Motor neuron (in vitro differentiated cells): ENCODE data around the gene C14orf180. TPM values are rescaled to one million over a fixed set of nuclear protein-coding genes. Genes with fewer than 3 reads are reported as not detected.

Source experiments
- ATAC-seq, 8 experiments: fragments of 200-7000 bp; cut with Tn5 transposase; replicated peaks in 6 of 8; 2 replicates each; pipeline ENCODE4 v1.8.0; 2021; ENCODE audit warnings: mild to moderate bottlenecking in 8 of 8, moderate library complexity in 8 of 8
- H3K27ac ChIP-seq, 2 donors: fragments of 250-450 bp; sonication (Bioruptor Pico); 2 replicates each; pipeline ENCODE4 v1.9.0; 2021; ENCODE audit warnings: antibody characterized with exemption in 2 of 2, mild to moderate bottlenecking in 2 of 2, moderate library complexity in 1 of 2
- H3K4me1 ChIP-seq, 2 donors: fragments of 250-450 bp; sonication (Bioruptor Pico); replicated peaks in 1 of 2; 2 replicates each; pipeline ENCODE4 v1.6.1; 2021; ENCODE audit warnings: antibody characterized with exemption in 2 of 2, mild to moderate bottlenecking in 2 of 2, moderate library complexity in 1 of 2
- H3K4me3 ChIP-seq, 5 donors: fragments of 250-450 bp; sonication (Bioruptor Pico); 2 replicates each; pipeline ENCODE4 v1.9.0; 2021; ENCODE audit warnings: antibody characterized with exemption in 5 of 5, mild to moderate bottlenecking in 5 of 5, moderate library complexity in 4 of 5
- WGBS, 10 experiments: fragments of 450-650 bp; shearing (Covaris generic); methylation state at CpG; one replicate each; pipeline ENCODE4 v1.0.0; 2022; 5-methylcytosine and 5-hydroxymethylcytosine counted together
- in situ Hi-C, 9 experiments: fragments of 400-800 bp; cut with MboI; loops; one replicate each; pipeline ENCODE4 v1.15.0; 2021; ENCODE audit warnings: low sequenced_read_pairs in 9 of 9, low pct_unique_long_range_greater_than_20kb in 2 of 9; ENCODE audit not compliant: unreplicated experiment in 9 of 9
- total RNA-seq, 8 experiments: library from RNA; unstranded; fragments of 300-600 nt; gene quantifications; 2 replicates each; pipeline versions ENCODE4 v1.2.3 to v1.2.4, GENCODE V29; 2022

The C14orf180 gene
- total RNA-seq, 8 experiments from 2014 or later: 0.04 to 0.71 (median 0.35) TPM; not detected in 2

DNA sequence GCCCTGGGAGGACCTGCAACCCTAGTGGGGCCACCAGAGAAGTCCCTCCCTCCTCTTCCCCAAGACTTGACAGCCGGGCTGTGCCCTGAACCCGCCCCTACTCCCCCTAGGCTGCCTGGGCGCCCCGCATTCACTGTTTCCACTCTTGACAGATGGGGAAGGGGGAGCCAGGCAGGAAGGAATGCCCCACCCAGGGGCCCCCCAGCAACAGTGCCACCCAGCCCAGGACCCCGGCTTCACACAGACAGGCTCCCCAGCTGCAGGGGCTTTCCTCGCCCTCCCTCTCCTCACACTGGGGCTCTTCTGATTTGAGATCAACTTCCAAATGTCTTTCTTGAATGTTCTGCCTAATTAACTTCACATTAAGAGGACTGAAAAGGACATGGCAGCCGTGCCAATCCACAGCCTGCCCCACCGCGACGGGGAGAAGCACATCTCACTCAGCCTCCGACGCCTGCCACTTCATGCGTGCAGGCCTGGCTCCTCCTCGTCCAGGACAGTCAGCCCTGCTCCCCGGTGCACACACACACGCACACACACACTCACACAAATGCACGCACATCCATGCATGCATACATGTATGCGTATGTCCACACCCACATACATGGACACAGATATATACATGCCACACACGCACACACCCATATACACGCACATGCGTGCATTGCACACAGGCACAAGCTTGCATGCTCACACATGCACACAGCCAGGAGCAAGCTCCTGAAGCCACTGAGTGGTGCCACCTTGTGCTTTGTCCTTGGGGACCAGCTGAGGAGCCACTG, 19.6 kb upstream of the C14orf180 start:
- in situ Hi-C loops: loop anchor here in 2 of 9 experiments (25.0 kb wide), 1 partner anchor 423 kb away; the partner anchor contains the start of gene KIF26A (in 2 of the 2)
- H3K27ac ChIP-seq: no peak overlapping the region
- ATAC-seq: no peak
- 39 to 88% (median 64%) methylated on average over 2 to 13 of the region's 21 CpGs; no CpG with 5 or more reads in 6 of the 10 experiments for WGBS, 10 experiments
- H3K4me1 ChIP-seq: peaks cover 44 to 64% of the 10 kb centered on the region in 2 donors
- H3K4me3 ChIP-seq: no peak overlapping the region

DNA sequence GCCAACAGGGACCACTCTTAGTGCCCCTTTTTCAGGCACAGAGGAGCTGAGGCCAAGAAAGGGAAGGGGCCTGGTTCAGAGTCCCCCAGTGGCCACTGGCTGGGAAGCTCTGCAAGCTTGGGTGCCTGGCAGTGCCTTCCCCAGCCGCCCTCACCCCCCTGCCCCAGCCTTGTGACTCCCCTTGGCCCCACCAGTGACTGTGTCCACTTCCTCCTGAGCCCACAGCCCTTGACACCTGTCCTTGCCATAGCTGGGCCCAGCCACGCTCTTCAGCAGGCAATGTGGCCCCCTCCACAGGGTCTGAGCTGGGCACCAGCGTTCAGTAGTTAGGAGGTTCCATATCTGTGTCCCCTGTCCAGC, 19.0 kb upstream of the C14orf180 start:
- in situ Hi-C loops: loop anchor here in 2 of 9 experiments (25.0 kb wide), 1 partner anchor 423 kb away; the partner anchor contains the start of gene KIF26A (in 2 of the 2)
- no CpG with 5 or more reads among the region's 3 CpGs for WGBS, 10 experiments

DNA sequence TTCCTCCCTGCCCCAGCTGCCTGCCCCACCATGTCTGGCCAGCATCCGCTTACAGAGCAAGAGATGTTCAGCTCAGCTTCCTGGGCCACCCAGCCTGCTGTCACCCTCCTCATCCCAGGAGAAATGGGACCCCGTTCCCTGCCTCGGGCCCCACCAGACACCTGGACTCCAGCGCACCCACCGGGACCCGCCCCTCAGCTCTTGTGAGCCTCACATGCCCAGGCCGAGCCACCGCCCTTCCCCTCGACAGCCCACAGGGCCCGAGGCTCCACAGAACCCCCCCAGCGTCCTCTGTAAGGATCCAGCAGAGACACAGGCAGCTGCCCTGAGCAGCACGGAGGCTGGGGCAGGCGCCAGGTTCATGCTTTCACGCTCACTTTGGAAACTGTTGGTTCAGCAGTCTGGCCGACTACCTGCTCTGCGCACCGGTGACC, 18.4 kb upstream of the C14orf180 start:
- peaks cover 44 to 55% of the 10 kb centered on the region in 2 donors for H3K4me1 ChIP-seq
- WGBS, 10 experiments: 0 to 72% (median 40%) methylated on average over 1 to 5 of the region's 17 CpGs; no CpG with 5 or more reads in 6 of the 10 experiments
- peak overlapping the region; percentile 39 to 40 for H3K27ac ChIP-seq
- peak in 5 of 8 experiments; percentile 42 to 61 (median 43) for ATAC-seq
- in situ Hi-C loops: loop anchor here in 2 of 9 experiments (25.0 kb wide), 1 partner anchor 424 kb away; the partner anchor contains the start of gene KIF26A (in 2 of the 2)
- H3K4me3 ChIP-seq: no peak overlapping the region

More for the DNA sequence above, 19.0 kb upstream of the C14orf180 start:
- Histone ChIP-seq H3K4me1 (peaks cover 44 to 58% of the 10 kb centered on the region in 2 donors), H3K27ac (no peak overlapping the region), H3K4me3 (no peak overlapping the region)
- no peak for ATAC-seq

DNA sequence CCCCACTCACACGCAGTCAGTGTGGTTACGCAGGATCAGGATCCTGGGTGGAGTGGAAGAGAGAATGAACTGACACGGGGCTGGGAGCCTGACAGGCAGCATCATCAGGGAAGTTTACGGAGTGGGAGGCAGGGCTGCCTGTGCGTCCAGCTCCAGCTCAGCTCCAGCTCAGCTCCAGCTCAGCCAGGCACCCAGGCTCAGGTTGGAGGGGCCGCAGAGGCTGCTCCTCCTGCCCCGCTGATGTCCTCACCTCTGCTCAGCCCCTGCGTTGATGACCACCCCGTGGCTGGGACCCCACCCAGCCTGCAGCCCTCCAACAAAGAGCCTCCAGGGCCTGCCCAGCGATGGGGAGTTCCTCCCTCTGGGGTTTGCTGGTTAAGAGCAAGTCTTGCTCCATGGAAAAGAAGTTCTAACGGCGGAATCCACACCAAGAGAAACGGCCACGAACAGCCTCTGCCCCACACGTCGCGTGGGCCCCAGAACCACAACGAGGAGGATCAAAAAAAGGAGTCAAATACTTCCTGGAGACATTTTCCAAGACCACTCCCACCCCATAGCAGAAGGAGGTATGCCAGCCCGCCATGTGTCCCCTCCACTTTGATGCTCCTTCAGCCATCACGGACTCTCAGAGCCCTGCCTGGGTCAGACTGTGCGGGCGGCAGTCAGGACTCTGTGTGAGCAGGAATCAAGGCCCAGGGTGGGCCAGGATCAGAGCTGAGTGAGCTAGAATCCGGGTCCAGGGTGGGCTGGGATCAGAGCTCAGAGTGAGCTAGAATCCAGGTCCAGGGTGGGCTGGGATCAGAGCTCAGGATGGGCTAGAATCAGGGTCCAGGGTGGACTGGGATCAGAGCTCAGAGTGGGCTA, 17.7 kb upstream of the C14orf180 start:
- WGBS, 10 experiments: 0 to 100% (median 80%) methylated on average over 1 to 16 of the region's 23 CpGs; no CpG with 5 or more reads in 3 of the 10 experiments
- Histone ChIP-seq H3K27ac (no peak overlapping the region), H3K4me3 (no peak overlapping the region), H3K4me1 (peaks cover 44 to 57% of the 10 kb centered on the region in 2 donors)
- in situ Hi-C loops: loop anchor here in 2 of 9 experiments (25.0 kb wide), 1 partner anchor 425 kb away; the partner anchor contains the start of gene KIF26A (in 2 of the 2)
- peak in 5 of 8 experiments; percentile 43 to 59 (median 52) for ATAC-seq

DNA sequence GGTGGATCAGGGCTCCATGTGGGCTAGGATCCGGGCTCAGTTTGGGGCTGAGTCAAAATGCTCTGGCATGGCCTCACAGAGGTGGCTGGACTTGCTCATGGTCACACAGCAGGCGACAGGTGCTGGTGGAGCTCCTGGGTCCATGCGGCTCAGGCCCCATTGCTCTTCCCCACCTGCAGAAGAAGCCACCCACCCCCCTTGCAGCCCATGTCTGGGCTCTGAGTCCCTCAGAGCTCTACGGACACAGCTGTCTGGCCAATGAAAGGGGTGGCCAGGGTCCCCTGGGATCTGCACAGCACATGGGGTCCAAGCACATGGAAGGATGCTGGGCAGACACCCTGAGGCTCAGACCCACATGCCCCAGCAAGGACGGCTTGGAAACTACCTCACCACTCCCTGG, 17.0 kb upstream of the C14orf180 start:
- in situ Hi-C loops: loop anchor here in 2 of 9 experiments (25.0 kb wide), 1 partner anchor 425 kb away; the partner anchor contains the start of gene KIF26A (in 2 of the 2)
- Histone ChIP-seq H3K4me3 (no peak overlapping the region), H3K4me1 (peaks cover 44 to 57% of the 10 kb centered on the region in 2 donors), H3K27ac (no peak overlapping the region)
- WGBS, 10 experiments: 20 to 100% (median 60%) methylated on average over 1 of the region's 5 CpGs; no CpG with 5 or more reads in 7 of the 10 experiments
- no peak for ATAC-seq

DNA sequence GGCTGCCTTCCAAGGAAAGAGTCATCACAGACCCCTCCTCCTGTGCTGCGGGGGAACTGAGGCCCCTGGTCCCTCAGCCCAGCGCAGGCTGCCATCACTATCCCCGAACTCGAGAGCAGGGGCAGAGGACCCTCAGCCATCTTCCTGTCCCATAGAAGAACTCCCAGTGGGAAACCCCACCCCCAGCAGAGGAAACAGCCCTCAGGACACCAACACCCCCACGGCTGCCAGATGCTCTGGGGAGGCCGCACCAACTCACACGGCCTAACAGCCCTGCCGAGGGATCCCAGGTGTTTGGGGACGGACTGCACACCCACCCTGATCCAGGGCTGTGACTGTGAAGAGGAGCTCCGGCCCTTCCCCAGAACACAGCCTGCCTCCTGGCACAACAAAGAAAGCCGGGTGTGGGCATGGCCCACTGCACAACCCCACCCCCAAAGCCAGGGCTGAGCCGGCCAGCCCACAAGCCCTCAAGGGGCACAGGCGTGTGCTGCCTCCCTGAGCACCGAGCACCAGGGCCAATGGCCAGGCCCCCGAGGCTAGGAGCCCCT, 16.3 kb upstream of the C14orf180 start:
- WGBS, 10 experiments: 73 to 89% methylated on average over 3 to 4 of the region's 15 CpGs; no CpG with 5 or more reads in 8 of the 10 experiments
- in situ Hi-C loops: loop anchor here in 2 of 9 experiments (25.0 kb wide), 1 partner anchor 426 kb away; the partner anchor contains the start of gene KIF26A (in 2 of the 2)
- peak in 6 of 8 experiments; percentile 1 to 33 (median 10) for ATAC-seq

DNA sequence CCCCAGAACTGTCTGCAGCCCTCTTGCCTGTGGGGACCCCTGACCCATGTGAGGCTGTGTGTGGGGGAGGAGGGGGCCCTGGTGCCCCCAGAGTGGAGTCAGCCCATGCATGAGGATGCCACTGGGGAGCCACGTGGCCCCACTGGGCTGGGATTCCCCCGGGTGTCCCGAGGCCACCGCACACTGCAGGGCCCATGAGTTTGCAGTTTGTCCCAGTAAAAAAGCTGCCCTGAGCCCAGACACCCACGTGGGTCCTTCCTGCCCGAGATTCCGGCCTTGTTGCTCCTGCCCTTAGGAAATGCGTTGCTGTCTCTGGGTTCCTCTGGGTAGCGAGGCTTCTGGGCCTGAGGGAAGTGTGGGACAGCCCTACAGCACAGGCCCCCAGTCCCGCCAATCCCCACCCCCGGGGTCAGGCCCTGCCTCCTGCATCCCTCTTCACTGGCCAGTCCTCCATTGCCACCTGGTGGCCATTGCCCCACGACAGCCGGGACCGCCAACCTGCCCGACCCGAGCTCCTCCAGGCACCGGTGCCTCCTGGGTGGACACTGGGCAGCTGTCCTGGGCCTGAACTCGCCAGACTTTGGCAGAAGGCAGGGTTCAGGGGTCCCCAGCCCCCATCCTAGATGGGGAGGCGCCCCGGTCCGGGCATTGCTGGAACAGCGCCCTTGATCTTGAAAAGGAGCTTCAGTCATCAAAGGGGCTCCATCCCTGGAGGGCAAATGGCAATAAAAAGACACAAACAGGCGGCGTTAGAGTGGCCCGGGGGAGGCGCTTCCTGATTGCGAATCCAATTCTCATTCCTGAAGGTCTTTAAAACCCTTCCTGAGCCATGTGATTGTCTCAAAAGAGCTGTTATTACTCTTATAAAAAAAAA, 15.6 kb upstream of the C14orf180 start:
- 0 to 32% (median 11%) methylated on average over 1 to 9 of the region's 27 CpGs; no CpG with 5 or more reads in 2 of the 10 experiments for WGBS, 10 experiments
- H3K4me1 ChIP-seq: peaks cover 38 to 51% of the 10 kb centered on the region in 2 donors
- in situ Hi-C loops: loop anchor here in 2 of 9 experiments (25.0 kb wide), 1 partner anchor 427 kb away; the partner anchor contains the start of gene KIF26A (in 2 of the 2)
- peak; percentile 72 to 94 (median 79) for ATAC-seq
- no peak overlapping the region for H3K27ac ChIP-seq
- no peak overlapping the region for H3K4me3 ChIP-seq

More for the DNA sequence above, 16.3 kb upstream of the C14orf180 start:
- Histone ChIP-seq H3K4me3 (no peak overlapping the region), H3K4me1 (peaks cover 44 to 57% of the 10 kb centered on the region in 2 donors), H3K27ac (no peak overlapping the region)

DNA sequence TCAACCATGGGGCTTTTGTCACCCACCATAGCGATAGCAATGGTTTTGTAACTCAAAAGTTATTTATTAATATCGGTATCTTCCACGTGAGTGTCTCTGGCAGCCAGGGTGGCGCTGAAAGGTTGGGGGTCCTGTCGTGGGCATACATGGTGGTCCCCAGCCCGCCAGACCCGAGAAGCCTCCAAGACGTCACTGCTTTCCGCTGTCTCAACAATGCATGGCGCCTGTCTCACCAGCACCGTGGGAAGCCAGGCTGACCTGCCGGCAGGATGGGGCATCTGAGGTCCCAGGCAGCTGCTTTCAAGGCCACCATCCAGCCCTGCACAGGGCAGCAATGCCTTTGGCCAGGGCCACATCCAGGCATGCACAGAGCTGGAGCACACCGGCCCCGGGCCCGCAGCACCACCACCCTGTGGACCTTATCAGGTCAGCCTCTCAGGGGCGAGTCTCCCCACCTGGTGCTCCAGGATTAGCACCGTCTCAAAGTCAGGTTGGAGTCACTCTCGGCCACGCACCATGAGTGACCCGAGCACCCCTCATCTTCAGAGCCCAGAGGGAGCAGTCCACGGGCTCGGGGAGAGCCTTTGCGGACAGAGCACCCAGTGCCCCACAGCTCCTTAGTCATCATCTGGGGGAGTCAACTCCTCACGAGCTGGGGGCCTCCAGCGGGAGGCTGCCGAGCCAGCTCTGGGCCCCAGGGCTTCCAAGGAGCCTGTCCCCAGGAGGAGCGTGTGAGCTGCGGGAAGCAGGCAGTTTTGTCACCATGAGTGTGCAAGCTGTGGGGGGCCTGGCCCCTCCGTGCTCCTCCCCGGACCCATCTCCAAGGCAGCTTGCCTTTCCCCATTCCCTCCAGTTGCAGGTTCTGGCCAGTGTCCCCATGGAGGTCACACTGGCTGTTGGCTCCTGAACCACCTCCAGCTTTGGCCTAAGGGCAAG, 14.6 kb upstream of the C14orf180 start:
- Histone ChIP-seq H3K27ac (no peak overlapping the region), H3K4me3 (no peak overlapping the region), H3K4me1 (peaks cover 40 to 52% of the 10 kb centered on the region in 2 donors)
- whole genome bisulfite sequencing, 10 experiments: 0 to 100% (median 72%) methylated on average over 1 to 6 of the region's 30 CpGs; no CpG with 5 or more reads in 4 of the 10 experiments
- ATAC-seq: no peak
- in situ Hi-C loops: loop anchor here in 2 of 9 experiments (25.0 kb wide), 1 partner anchor 428 kb away; the partner anchor contains the start of gene KIF26A (in 2 of the 2)

DNA sequence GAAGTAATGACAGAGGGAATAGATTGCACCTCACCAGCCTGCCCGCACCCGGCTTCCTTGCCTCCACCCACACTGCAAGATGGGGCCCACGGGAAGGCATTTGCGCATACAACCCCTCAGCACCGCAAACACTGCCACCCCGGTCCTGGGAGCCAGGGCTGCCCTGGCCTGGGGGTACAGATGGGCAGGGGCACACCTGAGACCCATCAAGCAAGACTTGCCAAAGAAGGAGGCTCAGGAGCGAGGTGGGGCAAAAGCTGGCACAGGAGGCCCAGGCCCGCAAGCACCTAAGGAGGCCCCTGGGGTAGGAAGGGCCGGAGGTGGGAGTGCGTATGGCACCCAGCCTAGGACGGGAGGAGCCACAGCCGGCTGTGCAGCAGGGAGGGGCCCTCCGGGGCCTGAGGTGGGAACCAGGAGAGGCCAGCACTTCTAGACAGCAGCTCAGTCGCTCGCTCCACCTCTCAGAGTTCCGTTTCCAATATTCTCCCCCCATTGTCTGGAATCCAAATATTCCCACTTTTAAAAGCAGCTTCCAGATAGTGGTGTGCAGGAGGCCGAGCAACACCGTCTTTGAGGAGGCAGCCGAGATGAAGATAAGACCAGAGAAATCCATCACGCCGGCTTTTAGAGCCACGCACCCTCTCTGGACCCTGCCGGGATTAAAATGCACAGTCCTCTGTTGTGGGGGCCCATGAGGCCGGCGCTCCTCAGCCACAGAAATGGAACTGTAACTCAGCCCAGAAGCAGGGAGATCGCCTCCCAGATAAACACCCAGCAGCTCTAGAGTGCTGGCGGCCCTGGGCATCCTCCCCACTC, 12.2 kb upstream of the C14orf180 start:
- no peak for ATAC-seq
- Histone ChIP-seq H3K27ac (no peak overlapping the region), H3K4me3 (no peak overlapping the region), H3K4me1 (peaks cover 42 to 52% of the 10 kb centered on the region in 2 donors)
- in situ Hi-C loops: loop anchor here in 2 of 9 experiments (25.0 kb wide), 1 partner anchor 430 kb away; the partner anchor contains the start of gene KIF26A (in 2 of the 2)
- 62 to 80% (median 75%) methylated on average over 1 to 9 of the region's 27 CpGs; no CpG with 5 or more reads in 6 of the 10 experiments for WGBS, 10 experiments

DNA sequence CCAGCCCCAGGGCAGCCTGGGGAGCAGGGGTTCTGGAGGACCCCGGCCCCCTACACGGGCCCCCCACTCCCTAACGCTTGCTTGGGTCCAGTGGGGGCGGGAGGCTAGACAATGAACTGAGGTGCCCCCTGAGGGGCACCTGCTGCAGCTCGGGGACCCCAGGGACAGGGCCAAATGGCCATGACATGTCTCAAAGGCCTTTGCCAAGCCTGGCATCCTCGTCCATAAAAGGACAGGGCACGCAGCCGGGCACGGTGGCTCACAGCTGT, 11.7 kb upstream of the C14orf180 start:
- Histone ChIP-seq H3K4me1 (peaks cover 43 to 57% of the 10 kb centered on the region in 2 donors), H3K4me3 (no peak overlapping the region), H3K27ac (no peak overlapping the region)
- no peak for ATAC-seq
- in situ Hi-C loops: loop anchor here in 2 of 9 experiments (25.0 kb wide), 1 partner anchor 431 kb away; the partner anchor contains the start of gene KIF26A (in 2 of the 2)
- WGBS, 10 experiments: 100% methylated on average over 1 of the region's 9 CpGs; no CpG with 5 or more reads in 9 of the 10 experiments
